CD14-positive monocyte (primary cell): Measurements from ENCODE around the gene SNX13. TPM values are rescaled to one million over a fixed set of nuclear protein-coding genes. Genes with fewer than 3 reads are reported as not detected.

Source experiments
- DNase-seq, 3 donors: peaks; one replicate each; pipeline ENCODE4 v3.0.0-alpha.2; 2011 to 2022
- H2AFZ ChIP-seq: 2 replicates; pipeline ENCODE4 v1.6.0; 2012; ENCODE audit warnings: mild to moderate bottlenecking, low read depth, low read length, inconsistent platforms; ENCODE audit not compliant: insufficient read depth, poor library complexity, severe bottlenecking
- H3K27ac ChIP-seq, 2 donors: 1 replicate in 1 of 2; 2 replicates in 1 of 2; pipeline ENCODE4 v1.5.1; 2012 to 2013; ENCODE audit warnings: low read length in 2 of 2, control low read depth in 1 of 2, inconsistent platforms in 1 of 2, low read depth in 1 of 2, mild to moderate bottlenecking in 1 of 2
- H3K27me3 ChIP-seq, 2 donors: one replicate each; pipeline versions ENCODE4 v1.6.0 to v1.6.1; 2011 to 2013; ENCODE audit warnings: low read length in 2 of 2; ENCODE audit not compliant: control insufficient read depth in 2 of 2, insufficient read depth in 2 of 2
- H3K36me3 ChIP-seq, 2 donors: replicated peaks in 1 of 2; 1 replicate in 1 of 2; 2 replicates in 1 of 2; pipeline versions ENCODE4 v1.5.1 to v1.6.1; 2012 to 2013; ENCODE audit warnings: low read length in 2 of 2, control low read depth in 1 of 2, inconsistent platforms in 1 of 2, mild to moderate bottlenecking in 1 of 2; ENCODE audit not compliant: insufficient read depth in 2 of 2, control insufficient read depth in 1 of 2
- H3K4me1 ChIP-seq, 2 donors: 1 replicate in 1 of 2; 2 replicates in 1 of 2; pipeline versions ENCODE4 v1.5.1 to v1.6.1; 2012 to 2013; ENCODE audit warnings: low read length in 2 of 2, control low read depth in 1 of 2, inconsistent platforms in 1 of 2, mild to moderate bottlenecking in 1 of 2, moderate library complexity in 1 of 2; ENCODE audit not compliant: insufficient read depth in 2 of 2, control insufficient read depth in 1 of 2
- H3K4me2 ChIP-seq: replicated peaks from 2 replicates; pipeline ENCODE3; 2012; ENCODE audit warnings: low read length, moderate library complexity, mild to moderate bottlenecking; ENCODE audit not compliant: poor library complexity, severe bottlenecking; ENCODE audit errors: extremely low read depth
- H3K4me3 ChIP-seq, 3 experiments: fragments of 200-600 bp in 1 of 3; sonication (generic) in 1 of 3; replicated peaks in 1 of 3; 1 replicate in 2 of 3; 2 replicates in 1 of 3; pipeline ENCODE4 v1.5.1; 2011 to 2013; ENCODE audit warnings: low read length in 3 of 3, mild to moderate bottlenecking in 3 of 3, control low read depth in 2 of 3, low read depth in 2 of 3, inconsistent platforms in 1 of 3, moderate library complexity in 1 of 3
- H3K79me2 ChIP-seq: 2 replicates; pipeline ENCODE4 v1.6.0; 2012; ENCODE audit warnings: mild to moderate bottlenecking, control low read depth, inconsistent platforms, low read length, moderate library complexity; ENCODE audit not compliant: insufficient read depth
- H3K9ac ChIP-seq: 2 replicates; pipeline ENCODE4 v1.6.0; 2017; ENCODE audit warnings: low read length, mild to moderate bottlenecking; ENCODE audit not compliant: insufficient read depth, poor library complexity, severe bottlenecking
- H3K9me3 ChIP-seq, 2 donors: replicated peaks in 1 of 2; 1 replicate in 1 of 2; 2 replicates in 1 of 2; pipeline versions ENCODE4 v1.5.1 to v1.6.1; 2012 to 2013; ENCODE audit warnings: low read length in 2 of 2, control low read depth in 1 of 2; ENCODE audit not compliant: control insufficient read depth in 1 of 2, insufficient read depth in 1 of 2
- H4K20me1 ChIP-seq: 2 replicates; pipeline ENCODE4 v1.6.0; 2012; ENCODE audit warnings: mild to moderate bottlenecking, low read length, control low read depth, moderate library complexity; ENCODE audit not compliant: insufficient read depth
- H3K27ac Mint-ChIP-seq, 7 donors: one replicate each; pipeline ENCODE4 v1.8.0; 2020; ENCODE audit warnings: mild to moderate bottlenecking in 7 of 7, mixed read lengths in 7 of 7, moderate library complexity in 6 of 7, inconsistent platforms in 2 of 7
- H3K27me3 Mint-ChIP-seq, 3 donors: one replicate each; pipeline ENCODE4 v1.8.0; 2021 to 2022; ENCODE audit warnings: low read depth in 3 of 3, mild to moderate bottlenecking in 3 of 3, mixed read lengths in 3 of 3, moderate library complexity in 3 of 3, inconsistent platforms in 1 of 3
- H3K36me3 Mint-ChIP-seq, 2 donors: one replicate each; pipeline ENCODE4 v1.8.0; 2020; ENCODE audit warnings: mixed read lengths in 2 of 2, inconsistent platforms in 1 of 2, mild to moderate bottlenecking in 1 of 2
- H3K4me1 Mint-ChIP-seq: one replicate; pipeline ENCODE4 v1.8.0; 2020; ENCODE audit warnings: mild to moderate bottlenecking, mixed read lengths
- H3K4me3 Mint-ChIP-seq, 2 donors: one replicate each; pipeline ENCODE4 v1.8.0; 2020; ENCODE audit warnings: mild to moderate bottlenecking in 2 of 2, mixed read lengths in 2 of 2, moderate library complexity in 1 of 2
- H3K9me3 Mint-ChIP-seq, 7 donors: one replicate each; pipeline ENCODE4 v1.8.0; 2020 to 2022; ENCODE audit warnings: mixed read lengths in 7 of 7, mild to moderate bottlenecking in 6 of 7, moderate library complexity in 6 of 7, inconsistent platforms in 2 of 7
- WGBS: methylation state at CpG from one replicate; pipeline ENCODE4 v1.1.5; 2013; ENCODE audit warnings: missing lambda C conversion rate; ENCODE audit not compliant: insufficient coverage; 5-methylcytosine and 5-hydroxymethylcytosine counted together
- intact Hi-C, 2 donors: fragments of 100-400 bp; cut with micrococcal nuclease; formaldehyde crosslinking; loops; one replicate each; pipeline versions ENCODE4 v1.15.0 to v1.15.1; 2023
- polyA plus RNA-seq, 3 donors: library from polyadenylated mRNA; depleted of rRNA in 1 of 3; unstranded in 2 of 3; stranded (reverse) in 1 of 3; fragments of 300-500 nt in 2 of 3; fragments of >200 nt in 1 of 3; fragmentation: Illumina TruSeq in 2 of 3; gene quantifications; 1 replicate in 2 of 3; 2 replicates in 1 of 3; pipeline ENCODE4 v1.2.3, GENCODE V29; 2012 to 2021
- TF ChIP-seq, protein P1 (sequence below): fragments of 200-600 bp; IDR thresholded peaks from one replicate; pipeline ENCODE4 v1.8.0; 2022; ENCODE audit warnings: antibody characterized with exemption, mild to moderate bottlenecking

Gene SNX13
- polyA plus RNA-seq, 3 donors, result 12.1 to 31.3 (median 17.4) TPM

DNA sequence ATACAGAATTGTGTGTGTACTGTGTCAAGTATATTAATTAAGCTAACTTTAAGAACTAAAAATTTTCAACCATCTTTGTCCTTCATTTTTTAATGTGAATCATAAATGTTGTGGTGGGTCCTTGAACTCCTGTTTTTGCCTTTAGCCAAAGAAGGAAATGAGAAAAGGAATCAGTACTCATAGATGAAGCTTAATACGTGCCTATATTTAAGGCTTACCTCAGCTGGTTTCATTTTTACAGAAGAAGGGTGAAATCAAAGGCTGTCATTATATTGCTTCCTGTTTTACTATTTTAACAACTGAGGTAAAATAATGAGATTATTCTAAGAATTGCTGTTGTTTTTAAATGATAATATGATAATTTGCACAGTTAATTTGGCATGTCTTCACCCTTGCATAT, 6.3 kb upstream of the SNX13 start:
- H3K9me3 Mint-ChIP-seq, result peaks cover 0 to 1% (median 0%) of the 10 kb centered on the region in 7 donors
- H3K79me2 ChIP-seq, result no peaks in the 10 kb centered on the region
- DNase-seq, result peak in 2 of 3 donors; percentile 20 to 25
- H3K27ac ChIP-seq, result no peak overlapping the region
- H3K36me3 ChIP-seq, result no peaks in the 10 kb centered on the region
- no CpG with 5 or more reads among the region's 1 CpG for WGBS
- no peaks in the 10 kb centered on the region for H3K36me3 Mint-ChIP-seq
- peak overlapping the region in 1 of 2 donors; percentile 44 for H3K4me3 Mint-ChIP-seq
- H3K4me1 Mint-ChIP-seq, result peaks cover 13% of the 10 kb centered on the region
- no peak overlapping the region for H2AFZ ChIP-seq
- H3K4me2 ChIP-seq, result no peak overlapping the region
- H3K9ac ChIP-seq, result no peak overlapping the region
- intact Hi-C loops, result no loop called here
- no peaks in the 10 kb centered on the region for H3K9me3 ChIP-seq
- TF ChIP-seq, protein P1, sequence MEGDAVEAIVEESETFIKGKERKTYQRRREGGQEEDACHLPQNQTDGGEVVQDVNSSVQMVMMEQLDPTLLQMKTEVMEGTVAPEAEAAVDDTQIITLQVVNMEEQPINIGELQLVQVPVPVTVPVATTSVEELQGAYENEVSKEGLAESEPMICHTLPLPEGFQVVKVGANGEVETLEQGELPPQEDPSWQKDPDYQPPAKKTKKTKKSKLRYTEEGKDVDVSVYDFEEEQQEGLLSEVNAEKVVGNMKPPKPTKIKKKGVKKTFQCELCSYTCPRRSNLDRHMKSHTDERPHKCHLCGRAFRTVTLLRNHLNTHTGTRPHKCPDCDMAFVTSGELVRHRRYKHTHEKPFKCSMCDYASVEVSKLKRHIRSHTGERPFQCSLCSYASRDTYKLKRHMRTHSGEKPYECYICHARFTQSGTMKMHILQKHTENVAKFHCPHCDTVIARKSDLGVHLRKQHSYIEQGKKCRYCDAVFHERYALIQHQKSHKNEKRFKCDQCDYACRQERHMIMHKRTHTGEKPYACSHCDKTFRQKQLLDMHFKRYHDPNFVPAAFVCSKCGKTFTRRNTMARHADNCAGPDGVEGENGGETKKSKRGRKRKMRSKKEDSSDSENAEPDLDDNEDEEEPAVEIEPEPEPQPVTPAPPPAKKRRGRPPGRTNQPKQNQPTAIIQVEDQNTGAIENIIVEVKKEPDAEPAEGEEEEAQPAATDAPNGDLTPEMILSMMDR, result no peak
- no peaks in the 10 kb centered on the region for H3K4me1 ChIP-seq
- H3K27me3 Mint-ChIP-seq, result peaks cover 0 to 7% (median 0%) of the 10 kb centered on the region in 3 donors
- H3K27me3 ChIP-seq, result no peaks in the 10 kb centered on the region
- no peak overlapping the region for H3K27ac Mint-ChIP-seq
- H3K4me3 ChIP-seq, result no peak overlapping the region
- H4K20me1 ChIP-seq, result no peaks in the 10 kb centered on the region

DNA sequence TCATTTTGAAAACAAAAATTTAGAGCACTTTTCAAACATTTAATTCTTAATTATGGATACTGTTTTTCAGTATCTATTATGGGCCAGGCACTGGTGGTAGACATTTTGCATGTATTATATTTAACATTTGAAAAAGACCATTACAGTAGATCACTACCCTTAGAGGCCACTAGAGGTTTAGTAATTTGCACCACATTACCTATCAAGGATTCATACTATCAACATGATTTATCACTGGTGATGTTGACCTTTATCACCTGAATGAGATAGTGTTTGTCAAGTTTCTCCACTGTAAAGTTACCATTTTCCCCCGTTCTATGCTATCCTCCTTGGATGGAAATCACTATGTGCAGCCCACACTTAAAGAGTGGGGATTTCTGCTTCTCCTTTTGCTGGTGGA, 4.4 kb upstream of the SNX13 start:
- H3K9me3 Mint-ChIP-seq, result peaks cover 0 to 1% (median 0%) of the 10 kb centered on the region in 7 donors
- peaks cover 0 to 7% (median 0%) of the 10 kb centered on the region in 3 donors for H3K27me3 Mint-ChIP-seq
- WGBS, result no CpG with 5 or more reads among the region's 1 CpG
- TF ChIP-seq, protein P1, result peak; percentile 42
- H3K9ac ChIP-seq, result no peak overlapping the region
- no peak for DNase-seq
- no peaks in the 10 kb centered on the region for H3K36me3 Mint-ChIP-seq
- no peak overlapping the region for H3K27ac ChIP-seq
- peaks cover 6% of the 10 kb centered on the region for H3K79me2 ChIP-seq
- H2AFZ ChIP-seq, result no peak overlapping the region
- peaks cover 6 to 9% of the 10 kb centered on the region in 2 donors for H3K4me1 ChIP-seq
- no peaks in the 10 kb centered on the region for H3K9me3 ChIP-seq
- intact Hi-C loops, result no loop called here
- H4K20me1 ChIP-seq, result no peaks in the 10 kb centered on the region
- peaks cover 22% of the 10 kb centered on the region for H3K4me1 Mint-ChIP-seq
- no peaks in the 10 kb centered on the region for H3K27me3 ChIP-seq
- H3K4me3 Mint-ChIP-seq, result no peak overlapping the region
- H3K4me2 ChIP-seq, result no peak overlapping the region
- H3K36me3 ChIP-seq, result no peaks in the 10 kb centered on the region
- no peak overlapping the region for H3K4me3 ChIP-seq
- H3K27ac Mint-ChIP-seq, result no peak overlapping the region
